ENCODE data around the gene HNRNPUL1.

HNRNPUL1 gene

GRCh38 chr19:41309180-41310032, 45.2 kb downstream of the HNRNPUL1 start:
- no peak for DNase-seq (ENCODE audit: low spot score)

- peak; percentile 93 for DNase-seq (ENCODE audit: low spot score)
Observed at GRCh38 chr19:41310033-41310831, 46.1 kb downstream of the HNRNPUL1 start, which contains the start of gene CCDC97. TSS of gene CCDC97 (plus strand) at chr19:41310172. CDS start at chr19:41310311, 139 bp downstream.

GRCh38 chr19:41311072-41311471, 46.9 kb downstream of the HNRNPUL1 start:
- no peak for DNase-seq (ENCODE audit: low spot score)

GRCh38 chr19:41311613-41312012, 47.4 kb downstream of the HNRNPUL1 start:
- DNase-seq (ENCODE audit: low spot score): no peak

- DNase-seq (ENCODE audit: low spot score): no peak
Observed at GRCh38 chr19:41316306-41316920, 52.2 kb downstream of the HNRNPUL1 start.

GRCh38 chr19:41318696-41319499, 54.7 kb downstream of the HNRNPUL1 start:
- no peak for DNase-seq (ENCODE audit: low spot score)

- DNase-seq (ENCODE audit: low spot score): no peak
Observed at GRCh38 chr19:41319500-41320184, 55.5 kb downstream of the HNRNPUL1 start.

- no peak for DNase-seq (ENCODE audit: low spot score)
Observed at GRCh38 chr19:41320185-41320518, 56.0 kb downstream of the HNRNPUL1 start.

GRCh38 chr19:41320568-41320967, 56.4 kb downstream of the HNRNPUL1 start:
- DNase-seq (ENCODE audit: low spot score): no peak

GRCh38 chr19:41321204-41321599, 57.0 kb downstream of the HNRNPUL1 start:
- no peak for DNase-seq (ENCODE audit: low spot score)

GRCh38 chr19:41321600-41322270, 57.6 kb downstream of the HNRNPUL1 start:
- DNase-seq (ENCODE audit: low spot score): peak; percentile 85

- DNase-seq (ENCODE audit: low spot score): no peak
Observed at GRCh38 chr19:41322451-41322850, 58.3 kb downstream of the HNRNPUL1 start.

GRCh38 chr19:41323023-41323422, 58.9 kb downstream of the HNRNPUL1 start:
- DNase-seq (ENCODE audit: low spot score): no peak

- no peak for DNase-seq (ENCODE audit: low spot score)
Observed at GRCh38 chr19:41323430-41324125, 59.4 kb downstream of the HNRNPUL1 start.

GRCh38 chr19:41324231-41324702, 60.1 kb downstream of the HNRNPUL1 start:
- no peak for DNase-seq (ENCODE audit: low spot score)

GRCh38 chr19:41324921-41325639, 60.9 kb downstream of the HNRNPUL1 start:
- peak; percentile 69 for DNase-seq (ENCODE audit: low spot score)

- no peak for DNase-seq (ENCODE audit: low spot score)
Observed at GRCh38 chr19:41325640-41325946, 61.4 kb downstream of the HNRNPUL1 start.

- peak; percentile 68 for DNase-seq (ENCODE audit: low spot score)
Observed at GRCh38 chr19:41325947-41326706, 62.0 kb downstream of the HNRNPUL1 start.
